ENCODE data around the gene OR11L1. TPM values are rescaled to one million over a fixed set of nuclear protein-coding genes. Genes with fewer than 3 reads are reported as not detected.

Gene OR11L1
- total RNA-seq, result not detected

DNA sequence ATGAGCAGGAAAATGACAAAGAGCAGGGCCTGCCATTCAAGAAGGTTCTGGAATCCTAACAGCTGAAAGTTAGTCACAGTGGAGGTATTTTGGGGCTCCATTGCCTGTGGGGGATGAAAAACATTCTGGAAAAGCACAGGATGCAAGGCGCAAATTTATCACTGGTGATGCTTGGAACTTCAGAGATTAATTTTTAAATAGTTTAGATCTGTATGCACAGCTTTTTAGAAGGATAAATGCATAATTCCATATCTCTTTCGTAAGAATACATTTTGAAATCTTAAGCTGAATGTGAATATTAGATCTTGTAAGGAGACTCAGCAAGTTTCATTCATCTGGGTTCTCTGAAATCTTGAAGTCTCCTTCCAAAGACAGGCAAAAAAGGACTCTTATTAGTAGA lies at the start of gene OR11L1:
Gene OR11L1, minus strand, starts transcription at position 101 of the 400 bp plus-strand sequence. Its CDS starts 0 bp downstream, at position 101.
- TF ChIP-seq CTCF (IDR thresholded peaks at IDR 0.05), result no peak
- no peak for DNase-seq
- Histone ChIP-seq H3K27ac (no peak within 1 kb of the TSS), H3K27me3 (no peaks in the 10 kb centered on the region), H3K9me3 (no peaks in the 10 kb centered on the region), H3K4me1 (no peaks in the 10 kb centered on the region), H3K4me3 (no peak within 1 kb of the TSS), H3K36me3 (no peaks in the 10 kb centered on the region), H3K9ac (ENCODE audit: low read depth in 2 of 2, low read length in 2 of 2) (no peak within 1 kb of the TSS)
- intact Hi-C loops (cut with DNase I), result no loop called here

DNA sequence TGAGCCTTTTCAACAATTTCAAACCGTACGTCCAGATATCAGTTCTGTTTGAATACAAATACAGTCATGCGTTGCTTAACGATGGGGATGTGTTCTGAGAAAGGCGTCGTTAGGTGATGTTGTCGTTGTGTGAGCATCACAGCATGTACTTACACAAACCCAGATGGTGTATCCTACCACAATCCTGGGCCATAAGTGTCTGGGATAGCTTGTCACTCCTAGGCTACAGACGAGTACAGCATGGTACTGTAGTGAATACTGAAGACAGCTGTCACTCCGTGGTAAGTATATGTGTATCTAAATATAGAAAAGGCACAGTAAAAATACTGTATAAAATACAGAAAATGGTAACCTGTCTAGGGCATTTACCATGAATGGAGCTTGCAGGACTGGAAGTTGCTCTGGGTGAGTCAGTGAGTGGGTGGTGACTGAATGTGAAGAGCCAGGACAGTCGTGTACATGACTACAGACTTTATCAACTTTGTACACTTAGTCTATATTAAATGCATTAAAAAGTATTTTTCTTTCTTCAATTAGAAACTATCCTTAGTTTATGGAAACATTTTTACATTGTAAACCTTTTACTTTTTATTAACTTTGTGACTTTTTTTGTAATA lies 43.2 kb upstream of the OR11L1 start:
- Histone ChIP-seq H3K4me1 (no peaks in the 10 kb centered on the region), H3K27ac (no peak overlapping the region), H3K9me3 (no peaks in the 10 kb centered on the region), H3K4me3 (no peak overlapping the region), H3K9ac (ENCODE audit: low read depth in 2 of 2, low read length in 2 of 2) (no peak overlapping the region), H3K27me3 (no peaks in the 10 kb centered on the region), H3K36me3 (no peaks in the 10 kb centered on the region)
- TF ChIP-seq CTCF (IDR thresholded peaks at IDR 0.05), result no peak
- DNase-seq, result no peak
- intact Hi-C loops (cut with DNase I), result no loop called here

DNA sequence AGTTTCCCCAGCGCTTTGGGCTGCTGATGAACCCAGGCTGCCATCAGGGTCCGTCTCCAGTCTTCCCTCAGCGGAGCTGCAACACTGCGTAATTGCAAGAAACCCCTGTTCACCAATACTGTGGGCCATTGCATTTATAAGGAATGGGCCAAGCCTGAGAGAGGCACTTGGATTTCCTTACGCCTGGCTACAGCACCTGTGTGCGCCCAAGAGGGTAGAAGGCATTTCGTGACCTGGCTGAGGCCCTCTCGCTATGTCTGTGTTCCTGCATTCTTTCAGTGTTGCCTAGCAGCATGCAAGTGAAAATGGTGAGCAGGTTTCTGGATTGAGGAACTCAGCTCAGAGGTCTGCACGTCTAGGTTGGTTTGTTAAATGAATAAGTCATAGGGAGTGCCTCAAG lies 41.6 kb upstream of the OR11L1 start:
- H3K4me1 ChIP-seq, result no peaks in the 10 kb centered on the region
- TF ChIP-seq CTCF (IDR thresholded peaks at IDR 0.05), result no peak
- H3K9ac ChIP-seq (ENCODE audit: low read depth in 2 of 2, low read length in 2 of 2), result no peak overlapping the region
- H3K27me3 ChIP-seq, result no peaks in the 10 kb centered on the region
- intact Hi-C loops (cut with DNase I), result no loop called here
- H3K9me3 ChIP-seq, result no peaks in the 10 kb centered on the region
- no peaks in the 10 kb centered on the region for H3K36me3 ChIP-seq
- no peak overlapping the region for H3K27ac ChIP-seq
- no peak overlapping the region for H3K4me3 ChIP-seq
- DNase-seq, result no peak

GRCh38 chr1:247865416-247865815 lies 23.7 kb upstream of the OR11L1 start:
- intact Hi-C loops (cut with DNase I), result no loop called here
- H3K9me3 ChIP-seq, result no peaks in the 10 kb centered on the region
- DNase-seq, result no peak
- no peaks in the 10 kb centered on the region for H3K4me1 ChIP-seq
- H3K36me3 ChIP-seq, result no peaks in the 10 kb centered on the region
- no peak overlapping the region for H3K27ac ChIP-seq
- no peak for TF ChIP-seq CTCF (IDR thresholded peaks at IDR 0.05)
- H3K27me3 ChIP-seq, result no peaks in the 10 kb centered on the region
- no peak overlapping the region for H3K9ac ChIP-seq (ENCODE audit: low read depth in 2 of 2, low read length in 2 of 2)
- no peak overlapping the region for H3K4me3 ChIP-seq

DNA sequence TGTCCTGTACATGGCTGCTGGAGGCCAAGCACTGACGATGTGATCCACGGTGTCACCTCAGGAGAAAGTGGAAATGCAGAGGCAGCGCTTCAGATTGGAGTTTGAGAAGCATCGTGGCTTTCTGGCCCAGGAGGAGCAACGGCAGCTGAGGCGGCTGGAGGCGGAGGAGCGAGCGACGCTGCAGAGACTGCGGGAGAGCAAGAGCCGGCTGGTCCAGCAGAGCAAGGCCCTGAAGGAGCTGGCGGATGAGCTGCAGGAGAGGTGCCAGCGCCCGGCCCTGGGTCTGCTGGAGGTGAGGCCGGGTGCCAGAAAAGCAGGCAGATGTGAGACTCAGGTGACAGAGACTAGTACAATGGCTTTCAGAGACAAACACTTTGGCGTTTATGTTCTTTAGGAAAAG lies 22.9 kb upstream of the OR11L1 start:
- Histone ChIP-seq H3K27ac (no peak overlapping the region), H3K27me3 (no peaks in the 10 kb centered on the region), H3K4me3 (no peak overlapping the region), H3K9ac (ENCODE audit: low read depth in 2 of 2, low read length in 2 of 2) (no peak overlapping the region), H3K36me3 (no peaks in the 10 kb centered on the region), H3K4me1 (no peaks in the 10 kb centered on the region), H3K9me3 (no peaks in the 10 kb centered on the region)
- no peak for DNase-seq
- TF ChIP-seq CTCF (IDR thresholded peaks at IDR 0.05), result no peak
- intact Hi-C loops (cut with DNase I), result no loop called here
